ENCODE results near the gene ZFC3H1. TPM values are rescaled to one million over a fixed set of nuclear protein-coding genes. Genes with fewer than 3 reads are reported as not detected.
"Not testable (repeated sequence)": the region's sequence is repeated elsewhere in the genome, so short reads cannot be mapped to it uniquely, and the experiment has no call there.

Gene ZFC3H1
- total RNA-seq, 3 donors from 2014 or later: 79.2 to 92.9 (median 88.5) TPM

DNA sequence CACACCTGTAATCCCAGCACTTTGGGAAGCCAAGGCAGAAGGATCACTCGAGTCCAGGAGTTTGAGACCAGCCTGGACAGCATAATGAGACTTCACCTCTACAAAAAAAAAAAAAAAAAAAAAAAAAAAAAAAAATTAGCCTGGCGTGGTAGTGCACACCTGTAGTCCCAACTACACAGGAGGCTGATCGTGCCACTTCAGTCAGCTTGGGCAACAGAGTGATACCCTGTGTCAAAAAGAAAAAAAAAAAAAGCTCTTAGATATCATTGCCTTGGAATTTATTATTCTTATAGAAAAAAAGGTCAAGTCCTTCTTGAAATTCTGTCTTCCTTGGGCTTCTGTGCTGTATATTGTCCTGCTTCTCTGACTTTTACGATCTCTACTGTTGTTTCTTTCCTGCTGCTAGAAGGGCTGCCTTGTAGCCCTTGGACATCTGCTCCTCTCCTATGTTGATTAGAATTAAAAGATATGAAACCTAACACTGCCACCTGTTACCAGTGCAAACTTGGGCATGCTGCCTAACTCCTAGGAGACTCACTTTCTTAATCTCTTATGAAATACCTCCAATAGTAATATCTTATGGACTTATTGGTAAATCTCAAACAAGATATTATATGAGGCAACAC is 28.0 kb upstream of the ZFC3H1 start:
- Histone ChIP-seq H3K4me1 (no peaks in the 10 kb centered on the region), H3K27me3 (no peaks in the 10 kb centered on the region), H3K4me3 (no peak overlapping the region), H3K36me3 (no peaks in the 10 kb centered on the region), H3K27ac (no peak overlapping the region), H3K9me3 (no peaks in the 10 kb centered on the region)
- no peak for TF ChIP-seq POLR2A (IDR thresholded peaks at IDR 0.05)
- TF ChIP-seq, protein P1, sequence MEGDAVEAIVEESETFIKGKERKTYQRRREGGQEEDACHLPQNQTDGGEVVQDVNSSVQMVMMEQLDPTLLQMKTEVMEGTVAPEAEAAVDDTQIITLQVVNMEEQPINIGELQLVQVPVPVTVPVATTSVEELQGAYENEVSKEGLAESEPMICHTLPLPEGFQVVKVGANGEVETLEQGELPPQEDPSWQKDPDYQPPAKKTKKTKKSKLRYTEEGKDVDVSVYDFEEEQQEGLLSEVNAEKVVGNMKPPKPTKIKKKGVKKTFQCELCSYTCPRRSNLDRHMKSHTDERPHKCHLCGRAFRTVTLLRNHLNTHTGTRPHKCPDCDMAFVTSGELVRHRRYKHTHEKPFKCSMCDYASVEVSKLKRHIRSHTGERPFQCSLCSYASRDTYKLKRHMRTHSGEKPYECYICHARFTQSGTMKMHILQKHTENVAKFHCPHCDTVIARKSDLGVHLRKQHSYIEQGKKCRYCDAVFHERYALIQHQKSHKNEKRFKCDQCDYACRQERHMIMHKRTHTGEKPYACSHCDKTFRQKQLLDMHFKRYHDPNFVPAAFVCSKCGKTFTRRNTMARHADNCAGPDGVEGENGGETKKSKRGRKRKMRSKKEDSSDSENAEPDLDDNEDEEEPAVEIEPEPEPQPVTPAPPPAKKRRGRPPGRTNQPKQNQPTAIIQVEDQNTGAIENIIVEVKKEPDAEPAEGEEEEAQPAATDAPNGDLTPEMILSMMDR (IDR thresholded peaks at IDR 0.05): no peak
- TF ChIP-seq POLR2AphosphoS5 (IDR thresholded peaks at IDR 0.05): no peak
- intact Hi-C loops (cut with DNase I; ENCODE audit: low total_unique reads): no loop called here
- DNase-seq (ENCODE audit: low spot score in 2 of 2): no peak

DNA sequence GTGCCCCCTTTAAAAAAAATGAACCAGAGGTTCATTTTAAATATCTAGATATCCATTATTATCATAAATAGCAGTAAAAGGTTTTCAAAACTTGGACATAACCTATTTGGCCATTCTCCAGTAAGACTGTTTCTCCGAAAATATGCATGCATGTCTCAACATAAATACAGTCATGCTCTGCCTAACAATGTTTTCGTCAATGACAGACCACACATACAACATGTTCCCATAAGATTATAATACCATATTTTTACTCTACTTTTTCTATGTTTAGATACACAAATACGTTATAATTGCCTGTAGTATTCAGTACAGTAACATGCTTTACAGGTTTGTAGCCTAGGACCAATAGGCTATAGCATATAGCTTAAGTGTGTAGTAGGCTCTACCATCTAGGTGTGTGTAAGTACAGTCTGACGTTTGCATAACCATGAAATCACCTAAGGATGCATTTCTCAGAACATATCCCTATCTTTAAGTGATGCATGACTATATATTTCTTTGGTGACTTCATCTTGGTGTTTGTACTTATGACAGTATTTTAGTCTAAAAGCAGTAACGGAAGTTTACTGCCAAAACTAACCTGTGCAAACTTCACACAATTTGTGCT is 25.4 kb upstream of the ZFC3H1 start:
- Histone ChIP-seq H3K27me3 (no peaks in the 10 kb centered on the region), H3K9me3 (no peaks in the 10 kb centered on the region), H3K36me3 (no peaks in the 10 kb centered on the region), H3K4me1 (no peaks in the 10 kb centered on the region), H3K27ac (no peak overlapping the region), H3K4me3 (no peak overlapping the region)
- intact Hi-C loops (cut with DNase I; ENCODE audit: low total_unique reads): no loop called here
- TF ChIP-seq POLR2A (IDR thresholded peaks at IDR 0.05): no peak
- no peak for TF ChIP-seq POLR2AphosphoS5 (IDR thresholded peaks at IDR 0.05)
- TF ChIP-seq, protein P1 (IDR thresholded peaks at IDR 0.05): no peak
- DNase-seq (ENCODE audit: low spot score in 2 of 2): no peak

DNA sequence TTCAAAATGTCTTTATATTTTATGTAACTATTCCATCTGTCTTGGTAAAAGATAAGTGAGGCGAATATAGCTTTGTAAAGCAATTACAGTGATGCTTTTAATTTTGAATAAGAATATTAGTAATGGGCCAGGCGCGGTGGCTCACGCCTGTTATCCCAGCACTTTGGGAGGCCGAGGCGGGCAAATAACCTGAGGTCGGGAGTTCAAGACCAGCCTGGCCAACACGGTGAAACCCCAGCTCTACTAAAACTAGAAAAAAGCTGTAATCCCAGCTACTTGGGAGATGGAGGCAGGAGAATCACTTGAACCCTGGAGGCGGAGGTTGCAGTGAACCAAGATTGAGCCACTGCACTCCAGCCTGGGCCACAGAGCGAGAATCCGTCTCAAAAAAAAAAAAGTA is 23.5 kb upstream of the ZFC3H1 start:
- H3K27me3 ChIP-seq; intact Hi-C loops (cut with DNase I; ENCODE audit: low total_unique reads); H3K36me3 ChIP-seq; H3K9me3 ChIP-seq; DNase-seq (ENCODE audit: low spot score in 2 of 2); H3K4me1 ChIP-seq: not testable (repeated sequence)
- H3K4me3 ChIP-seq: peak overlapping the region; percentile 65 to 75 (median 72)
- peak overlapping the region in 1 of 2 donors; percentile 34 for H3K27ac ChIP-seq

DNA sequence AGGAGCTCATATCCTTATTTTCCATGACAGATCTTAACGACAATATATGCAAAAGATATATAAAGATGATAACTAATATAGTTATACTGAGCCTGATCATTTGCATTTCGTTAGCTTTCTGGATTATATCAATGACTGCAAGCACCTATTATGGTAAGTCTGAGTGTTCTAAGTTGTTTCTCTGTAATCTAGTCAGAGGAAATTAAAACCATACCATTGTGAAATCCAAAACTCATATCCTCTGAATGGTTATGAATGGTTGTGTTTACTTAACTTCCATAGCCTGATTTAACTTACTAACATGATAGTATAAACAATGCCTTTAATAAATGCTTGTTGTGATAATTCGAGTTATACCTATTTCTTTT is 23.0 kb upstream of the ZFC3H1 start:
- no peaks in the 10 kb centered on the region for H3K36me3 ChIP-seq
- no peak for TF ChIP-seq POLR2AphosphoS5 (IDR thresholded peaks at IDR 0.05)
- TF ChIP-seq POLR2A (IDR thresholded peaks at IDR 0.05): no peak
- TF ChIP-seq, protein P1 (IDR thresholded peaks at IDR 0.05): peak in 1 of 3 donors; percentile 0
- H3K4me1 ChIP-seq: no peaks in the 10 kb centered on the region
- peak overlapping the region; percentile 81 to 85 for H3K27ac ChIP-seq
- H3K4me3 ChIP-seq: peak overlapping the region; percentile 65 to 75 (median 72)
- no peak for DNase-seq (ENCODE audit: low spot score in 2 of 2)
- H3K27me3 ChIP-seq: no peaks in the 10 kb centered on the region
- H3K9me3 ChIP-seq: no peaks in the 10 kb centered on the region
- intact Hi-C loops (cut with DNase I; ENCODE audit: low total_unique reads): no loop called here

DNA sequence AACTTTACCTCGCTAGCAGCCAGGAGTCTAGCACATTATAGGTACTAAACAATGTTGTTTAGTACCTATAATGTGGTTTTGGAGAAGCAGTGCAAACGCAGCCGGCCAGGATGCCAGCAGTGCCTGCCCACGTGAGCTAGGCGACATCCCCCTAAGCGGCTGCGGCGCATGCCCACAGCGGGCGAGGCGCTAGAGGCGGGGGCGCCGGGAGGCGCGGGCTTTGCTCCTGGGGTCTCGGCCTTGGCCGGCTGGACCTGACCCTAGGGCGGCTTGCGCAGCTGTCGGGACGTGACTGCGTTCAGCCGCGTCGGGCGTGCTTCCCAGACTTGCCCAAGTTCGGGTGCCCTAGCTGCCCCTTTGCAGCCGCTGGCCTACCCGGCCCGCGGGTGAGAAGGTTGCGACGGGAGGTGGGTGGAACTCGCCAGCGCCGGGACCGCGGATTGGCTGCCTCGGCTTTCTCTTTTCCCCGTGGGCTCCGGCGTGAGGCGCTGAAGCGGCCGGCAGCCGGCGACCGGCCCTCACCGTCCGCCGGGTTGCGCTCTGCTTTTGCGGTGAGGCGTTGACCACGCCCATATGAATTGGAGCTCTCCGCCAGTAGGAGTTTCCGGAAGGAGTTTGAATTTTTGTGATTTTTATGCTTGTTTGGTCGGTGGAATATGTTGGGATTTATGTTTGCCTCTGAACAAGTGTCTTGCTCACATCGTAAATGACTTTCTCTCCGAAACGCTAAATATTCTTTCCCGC is 22.4 kb upstream of the ZFC3H1 start, which contains the start of gene TMEM19:
Gene TMEM19, plus strand, starts transcription at position 169 of the 744 bp plus-strand sequence. CDS start 599 bp downstream, outside the sequence.
- peak; percentile 73 to 85 for DNase-seq (ENCODE audit: low spot score in 2 of 2)
- intact Hi-C loops (cut with DNase I; ENCODE audit: low total_unique reads): no loop called here
- H3K9me3 ChIP-seq: no peaks in the 10 kb centered on the region
- H3K4me3 ChIP-seq: peak within 1 kb of the TSS; percentile 65 to 75 (median 72)
- H3K36me3 ChIP-seq: no peaks in the 10 kb centered on the region
- no peaks in the 10 kb centered on the region for H3K4me1 ChIP-seq
- TF ChIP-seq POLR2AphosphoS5 (IDR thresholded peaks at IDR 0.05) (peak in 2 of 3 donors; percentile 62 to 68), POLR2A (IDR thresholded peaks at IDR 0.05) (no peak)
- TF ChIP-seq, protein P1 (IDR thresholded peaks at IDR 0.05): peak in 2 of 3 donors; percentile 9 to 19
- peak within 1 kb of the TSS; percentile 81 to 85 for H3K27ac ChIP-seq
- H3K27me3 ChIP-seq: no peaks in the 10 kb centered on the region

All from breast epithelium (tissue), 4 donors.